HG02623 (cell line): ENCODE data around the gene ADAMTS2.

Experiments used
- ATAC-seq: cut with Tn5 transposase; IDR thresholded peaks from one replicate; pipeline ENCODE4 v1.9.1; 2021; ENCODE audit warnings: moderate library complexity; ENCODE audit not compliant: unreplicated experiment

The ADAMTS2 gene

GRCh38 chr5:179204572-179204971 is 140.7 kb downstream of the ADAMTS2 start:
- no peak for ATAC-seq

GRCh38 chr5:179203248-179203647 is 142.0 kb downstream of the ADAMTS2 start:
- no peak for ATAC-seq

GRCh38 chr5:179201986-179202385 is 143.3 kb downstream of the ADAMTS2 start:
- no peak for ATAC-seq

GRCh38 chr5:179199246-179199645 is 146.0 kb downstream of the ADAMTS2 start:
- ATAC-seq: no peak

- ATAC-seq: no peak
These were observed 146.4 kb downstream of the ADAMTS2 start for GRCh38 chr5:179198825-179199224.

GRCh38 chr5:179196405-179197079 is 148.7 kb downstream of the ADAMTS2 start:
- no peak for ATAC-seq

GRCh38 chr5:179195561-179196404 is 149.5 kb downstream of the ADAMTS2 start:
- ATAC-seq: no peak

GRCh38 chr5:179194941-179195381 is 150.3 kb downstream of the ADAMTS2 start:
- ATAC-seq: no peak

GRCh38 chr5:179194201-179194910 is 150.9 kb downstream of the ADAMTS2 start:
- ATAC-seq: no peak

- ATAC-seq: no peak
These were observed 151.5 kb downstream of the ADAMTS2 start for GRCh38 chr5:179193746-179194145.

- no peak for ATAC-seq
These were observed 152.3 kb downstream of the ADAMTS2 start for GRCh38 chr5:179192891-179193470.

GRCh38 chr5:179192185-179192890 is 152.9 kb downstream of the ADAMTS2 start:
- no peak for ATAC-seq

GRCh38 chr5:179191506-179192184 is 153.6 kb downstream of the ADAMTS2 start:
- ATAC-seq: no peak

GRCh38 chr5:179190851-179191505 is 154.3 kb downstream of the ADAMTS2 start:
- no peak for ATAC-seq

GRCh38 chr5:179188636-179189035 is 156.6 kb downstream of the ADAMTS2 start:
- ATAC-seq: no peak

- no peak for ATAC-seq
These were observed 157.3 kb downstream of the ADAMTS2 start for GRCh38 chr5:179187681-179188575.

- ATAC-seq: no peak
These were observed 158.0 kb downstream of the ADAMTS2 start for GRCh38 chr5:179187229-179187678.

- no peak for ATAC-seq
These were observed 158.5 kb downstream of the ADAMTS2 start for GRCh38 chr5:179186801-179187200.
